NCI-H128 (cell line): ENCODE results near the gene ARHGEF17.
A peak's percentile ranks its signal among the peaks of the same experiment; 100 is the strongest.
"Not testable (repeated sequence)": the region's sequence is repeated elsewhere in the genome, so short reads cannot be mapped to it uniquely, and the experiment has no call there.

Experiments used
- DNase-seq: peaks from one replicate; lab custom pipeline; 2025; ENCODE audit not compliant: unreplicated experiment; lab: John Stamatoyannopoulos, UW

Gene ARHGEF17

GRCh38 chr11:73273222-73273895 lies 34.7 kb upstream of the ARHGEF17 start:
- no peak for DNase-seq

GRCh38 chr11:73274191-73274590 lies 33.9 kb upstream of the ARHGEF17 start:
- not testable (repeated sequence) for DNase-seq

- DNase-seq = no peak
Observed at GRCh38 chr11:73274722-73275380, 33.2 kb upstream of the ARHGEF17 start.

GRCh38 chr11:73275381-73275750 lies 32.7 kb upstream of the ARHGEF17 start:
- no peak for DNase-seq

GRCh38 chr11:73277467-73277866 lies 30.6 kb upstream of the ARHGEF17 start:
- DNase-seq = no peak

- no peak for DNase-seq
Observed at GRCh38 chr11:73280626-73281025, 27.4 kb upstream of the ARHGEF17 start.

- DNase-seq = no peak
Observed at GRCh38 chr11:73281201-73281741, 26.8 kb upstream of the ARHGEF17 start.

- DNase-seq = no peak
Observed at GRCh38 chr11:73281796-73282660, 26.0 kb upstream of the ARHGEF17 start.

GRCh38 chr11:73283276-73284000 lies 24.6 kb upstream of the ARHGEF17 start:
- no peak for DNase-seq

- DNase-seq = no peak
Observed at GRCh38 chr11:73284106-73284505, 24.0 kb upstream of the ARHGEF17 start.

GRCh38 chr11:73285721-73286120 lies 22.4 kb upstream of the ARHGEF17 start:
- no peak for DNase-seq

GRCh38 chr11:73286240-73286810 lies 21.8 kb upstream of the ARHGEF17 start:
- no peak for DNase-seq

- DNase-seq = no peak
Observed at GRCh38 chr11:73287400-73288101, 20.5 kb upstream of the ARHGEF17 start.

GRCh38 chr11:73288192-73288872 lies 19.7 kb upstream of the ARHGEF17 start:
- no peak for DNase-seq

- peak; percentile 31 for DNase-seq
Observed at GRCh38 chr11:73288873-73289707, 19.0 kb upstream of the ARHGEF17 start.

- DNase-seq = no peak
Observed at GRCh38 chr11:73290536-73290935, 17.5 kb upstream of the ARHGEF17 start.

GRCh38 chr11:73291196-73291595 lies 16.9 kb upstream of the ARHGEF17 start:
- DNase-seq = no peak

- no peak for DNase-seq
Observed at GRCh38 chr11:73291781-73292524, 16.1 kb upstream of the ARHGEF17 start.
